HG02885 (cell line): ENCODE results near the gene PYDC1.
"Not testable (repeated sequence)": the region's sequence is repeated elsewhere in the genome, so short reads cannot be mapped to it uniquely, and the experiment has no call there.

Experiments used
- ATAC-seq: cut with Tn5 transposase; IDR thresholded peaks from one replicate; pipeline ENCODE4 v1.9.1; 2021; ENCODE audit warnings: mild to moderate bottlenecking; ENCODE audit not compliant: unreplicated experiment, poor library complexity

PYDC1 gene

GRCh38 chr16:31216422-31217135 lies at the start of gene PYDC1:
Gene PYDC1 (minus strand): TSS chr16:31217135. CDS start chr16:31217028, 107 bp downstream.
- no peak for ATAC-seq

- ATAC-seq: peak; percentile 87
These were observed 48.7 kb upstream of the PYDC1 start for GRCh38 chr16:31265329-31266245.

- ATAC-seq: no peak
These were observed 45.1 kb upstream of the PYDC1 start for GRCh38 chr16:31262084-31262483.

DNA sequence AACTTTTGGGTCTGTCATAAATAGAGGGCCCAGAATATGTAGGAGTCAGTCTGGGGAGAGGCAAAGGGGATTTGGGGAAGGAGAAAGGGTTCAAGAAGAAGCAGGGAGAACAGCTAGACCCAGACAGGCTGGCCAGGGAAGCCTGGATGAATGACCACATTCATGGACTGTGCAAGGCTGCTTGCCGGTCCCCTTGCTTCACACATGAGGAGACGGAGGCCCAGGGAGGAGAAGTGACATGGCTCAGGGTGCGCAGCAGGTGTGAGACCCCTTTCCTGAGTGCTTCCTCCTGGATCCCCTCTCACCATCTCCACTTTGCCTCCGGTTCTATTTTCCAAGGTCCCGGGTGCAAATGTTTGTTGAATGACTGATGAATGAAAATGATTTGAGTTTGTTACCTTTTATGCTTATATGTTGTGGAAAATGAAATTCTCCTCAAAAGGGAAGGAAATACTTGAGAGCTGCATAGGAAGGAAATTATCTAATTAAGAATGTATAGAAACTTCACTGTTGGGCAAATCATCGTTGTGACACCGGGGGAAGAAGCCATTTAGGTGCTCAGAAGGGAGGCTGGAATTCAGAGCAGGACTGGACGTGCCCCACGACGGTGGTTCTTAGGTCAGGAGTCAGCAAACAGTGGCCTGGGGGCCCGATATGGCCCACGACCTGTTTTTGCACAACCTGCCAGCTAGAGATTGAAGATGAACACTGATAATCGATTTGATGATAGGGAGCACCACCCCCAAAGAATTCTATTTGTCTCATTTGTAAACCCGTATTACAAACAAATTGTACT lies 43.4 kb upstream of the PYDC1 start:
- ATAC-seq: no peak

DNA sequence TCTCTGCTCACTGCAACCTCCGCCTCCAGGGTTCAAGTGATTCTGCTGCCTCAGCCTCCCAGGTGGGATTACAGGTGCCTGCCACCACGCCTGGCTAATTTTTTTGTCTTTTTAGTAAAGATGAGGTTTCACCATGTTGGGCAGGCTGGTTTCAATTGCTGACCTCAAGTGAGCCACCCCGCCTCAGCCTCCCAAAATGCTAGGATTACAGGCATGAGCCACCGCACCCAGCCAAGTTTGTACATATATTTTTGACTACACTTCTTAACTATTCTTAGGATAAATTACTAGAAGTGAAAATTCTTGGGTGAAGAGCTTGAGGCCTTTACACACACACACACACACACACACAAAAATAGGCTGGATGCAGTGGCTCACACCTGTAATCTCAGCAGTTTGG lies 41.4 kb upstream of the PYDC1 start:
- no peak for ATAC-seq

DNA sequence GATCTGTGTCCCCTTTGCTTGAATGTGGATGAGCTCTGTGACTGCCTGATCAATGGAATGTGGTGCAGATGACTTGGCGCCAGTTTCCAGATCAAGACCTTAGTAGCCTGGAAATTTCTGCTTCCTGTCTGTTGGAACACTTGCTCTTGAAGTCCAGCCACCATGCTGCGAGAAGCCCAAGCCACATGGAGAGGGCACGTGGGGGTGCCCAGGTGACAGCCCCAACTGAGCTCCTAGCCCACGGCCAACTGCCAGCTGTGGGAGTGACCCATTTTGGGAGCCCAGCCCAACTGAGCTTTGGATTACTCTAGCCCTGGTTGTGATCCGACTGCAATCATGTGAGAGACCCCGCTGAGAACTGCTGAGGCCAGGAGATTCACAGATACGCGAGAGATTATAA lies 39.5 kb upstream of the PYDC1 start:
- no peak for ATAC-seq

DNA sequence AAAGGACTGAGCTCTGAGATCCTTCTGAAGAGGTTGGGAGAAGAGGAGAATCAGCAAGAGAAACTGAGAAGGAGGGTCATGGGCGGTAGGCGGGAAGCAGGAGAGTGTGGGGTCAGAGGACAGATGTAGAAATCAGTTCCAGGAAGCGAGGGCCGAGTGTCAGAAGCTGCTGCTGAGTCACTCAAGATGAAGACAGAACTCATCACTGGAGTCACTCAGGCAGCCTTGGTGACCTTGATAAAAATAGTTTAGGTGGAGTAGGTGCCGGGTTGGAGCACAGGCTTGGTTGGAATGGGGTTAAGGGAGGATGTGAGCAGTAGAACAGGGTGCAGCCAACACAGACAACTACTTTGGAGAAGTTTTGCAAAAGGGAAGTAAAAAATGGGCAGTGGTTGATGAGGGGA lies 36.7 kb upstream of the PYDC1 start:
- no peak for ATAC-seq

DNA sequence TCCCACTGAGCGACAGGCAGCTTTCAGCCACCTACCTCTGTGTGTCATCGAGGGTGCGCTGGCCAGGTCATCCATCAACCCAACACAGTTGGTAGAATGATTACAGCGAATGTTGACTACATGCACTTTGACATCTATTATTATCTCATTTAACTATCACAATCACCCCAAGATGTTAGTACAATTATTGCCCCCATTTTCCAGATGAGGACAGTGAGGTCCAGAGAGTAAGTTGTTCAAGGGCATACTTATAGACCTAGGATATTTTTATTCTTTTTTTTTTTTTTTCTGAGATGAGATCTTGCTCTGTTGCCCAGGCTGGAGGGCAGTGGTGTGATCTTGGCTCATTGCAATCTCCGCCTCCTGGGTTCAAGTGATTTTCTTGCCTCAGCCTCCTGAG lies 34.5 kb upstream of the PYDC1 start:
- ATAC-seq: no peak

DNA sequence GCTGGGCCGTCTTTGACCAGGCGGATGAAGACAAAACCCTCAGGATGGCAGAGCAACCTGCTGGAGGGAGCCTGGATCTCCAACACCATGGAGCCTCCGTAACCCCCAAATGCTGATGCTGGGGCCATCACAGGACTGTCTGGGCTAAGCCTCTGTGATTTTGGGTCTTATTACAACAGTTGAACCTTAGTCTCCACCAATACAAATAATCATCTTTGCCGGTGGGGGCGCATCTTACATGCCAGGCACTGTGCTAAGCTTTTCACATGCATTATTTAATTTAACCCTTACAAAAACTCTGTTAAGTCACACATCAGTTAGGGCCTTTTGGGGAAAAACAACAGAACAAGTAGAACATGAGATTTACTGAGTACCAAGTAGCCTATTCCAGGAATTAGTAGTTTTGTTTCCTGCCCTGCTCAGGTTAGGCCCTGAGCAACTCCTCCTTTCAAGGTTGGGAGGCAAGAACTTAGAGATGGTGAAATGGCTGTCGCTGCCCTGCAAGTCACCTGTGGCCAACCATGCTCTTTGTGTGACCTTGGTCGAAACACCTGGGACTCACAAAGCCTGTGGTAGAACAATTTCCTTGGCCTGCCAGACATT lies 33.9 kb upstream of the PYDC1 start:
- no peak for ATAC-seq

- ATAC-seq: no peak
These were observed 31.4 kb upstream of the PYDC1 start for GRCh38 chr16:31248344-31248743.

DNA sequence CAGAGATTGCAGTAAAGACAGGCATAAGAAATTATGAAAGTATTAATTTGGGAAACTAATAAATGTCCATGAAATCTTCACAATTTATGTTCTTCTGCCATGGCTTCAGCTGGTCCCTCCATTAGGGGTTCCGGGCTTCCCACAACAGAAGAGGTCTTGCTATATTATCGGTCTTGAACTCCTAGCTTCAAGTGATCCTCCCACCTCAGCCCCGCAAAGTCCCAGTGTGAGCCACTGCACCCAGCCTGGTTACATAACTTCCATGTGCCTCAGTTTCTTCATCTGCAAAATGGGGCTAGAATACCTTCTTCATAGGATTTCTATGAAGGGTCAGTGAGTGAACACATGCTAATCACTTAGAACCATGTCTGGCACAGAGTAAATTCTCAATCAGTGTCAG lies 29.4 kb upstream of the PYDC1 start:
- no peak for ATAC-seq

- not testable (repeated sequence) for ATAC-seq
These were observed 28.7 kb upstream of the PYDC1 start for GRCh38 chr16:31245598-31245997.

- ATAC-seq: peak; percentile 44
These were observed 27.1 kb upstream of the PYDC1 start for GRCh38 chr16:31243734-31244670.

- no peak for ATAC-seq
These were observed 25.3 kb upstream of the PYDC1 start for GRCh38 chr16:31242206-31242605.

GRCh38 chr16:31238041-31238440 lies 21.1 kb upstream of the PYDC1 start:
- ATAC-seq: no peak

DNA sequence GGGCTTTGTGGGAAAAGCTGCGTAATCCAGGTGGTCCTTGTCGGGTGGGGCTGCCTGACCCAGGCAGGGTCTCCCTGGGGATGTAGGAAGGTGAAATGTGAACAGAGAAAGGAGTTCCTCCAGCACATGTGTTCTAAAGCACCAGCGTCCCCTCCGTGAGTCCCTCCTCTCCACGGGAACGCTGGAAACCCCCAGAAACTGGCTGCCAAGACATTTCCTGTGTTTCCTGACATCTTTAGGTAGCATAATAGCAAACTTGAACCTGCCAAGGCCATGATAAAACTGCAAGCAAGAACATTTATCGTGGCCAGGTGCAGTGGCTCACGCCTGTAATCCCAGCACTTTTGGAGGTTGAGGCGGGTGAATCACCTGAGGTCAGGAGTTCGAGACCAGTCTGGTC lies 12.6 kb upstream of the PYDC1 start:
- no peak for ATAC-seq

DNA sequence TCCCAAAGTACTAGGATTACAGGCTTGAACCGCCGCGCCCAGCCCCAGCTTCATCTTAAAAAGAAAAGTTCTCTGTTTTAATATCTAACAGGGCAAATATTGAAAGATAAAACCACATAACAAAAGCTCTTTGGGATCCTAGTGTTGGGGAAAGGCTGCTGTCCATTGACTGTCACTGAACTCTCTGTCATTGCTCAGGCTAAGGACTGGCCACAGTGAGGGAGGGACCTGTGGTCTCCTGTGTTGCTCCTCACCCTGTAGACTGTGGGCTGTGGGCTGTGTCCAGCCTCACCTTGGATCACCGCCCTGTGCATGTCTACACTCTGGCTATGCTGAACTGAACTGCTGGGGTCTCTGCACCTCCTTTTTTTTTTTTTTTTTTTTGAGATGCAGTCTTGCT lies 11.3 kb upstream of the PYDC1 start:
- ATAC-seq: no peak

DNA sequence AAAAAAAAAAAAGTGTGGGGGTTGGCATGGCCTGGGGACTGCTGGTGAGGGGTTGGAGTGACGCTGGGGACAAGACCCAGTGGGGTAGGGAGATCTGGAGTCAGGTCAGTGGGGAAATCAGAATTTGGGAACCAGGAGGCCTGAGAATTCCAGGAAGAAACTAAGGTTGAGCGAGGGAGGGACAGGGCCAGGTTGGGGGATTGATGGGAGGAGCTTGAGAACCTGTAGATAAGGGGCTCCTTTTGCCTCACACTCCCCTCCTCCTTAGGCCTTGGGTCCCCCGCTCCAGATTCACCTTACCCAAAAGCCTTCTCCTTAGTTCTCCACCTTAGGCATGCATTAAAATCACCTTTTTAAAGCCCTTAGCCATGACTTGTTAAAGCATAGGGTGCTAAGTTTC lies 8.3 kb upstream of the PYDC1 start:
- no peak for ATAC-seq
